ENCODE results near the gene RAPGEF4. TPM values are rescaled to one million over a fixed set of nuclear protein-coding genes. Genes with fewer than 3 reads are reported as not detected.
A peak's percentile ranks its signal among the peaks of the same experiment; 100 is the strongest.

RAPGEF4 gene
- 12.6 TPM for polyA plus RNA-seq (2012; ENCODE audit: insufficient read depth, insufficient read length, low read depth)

DNA sequence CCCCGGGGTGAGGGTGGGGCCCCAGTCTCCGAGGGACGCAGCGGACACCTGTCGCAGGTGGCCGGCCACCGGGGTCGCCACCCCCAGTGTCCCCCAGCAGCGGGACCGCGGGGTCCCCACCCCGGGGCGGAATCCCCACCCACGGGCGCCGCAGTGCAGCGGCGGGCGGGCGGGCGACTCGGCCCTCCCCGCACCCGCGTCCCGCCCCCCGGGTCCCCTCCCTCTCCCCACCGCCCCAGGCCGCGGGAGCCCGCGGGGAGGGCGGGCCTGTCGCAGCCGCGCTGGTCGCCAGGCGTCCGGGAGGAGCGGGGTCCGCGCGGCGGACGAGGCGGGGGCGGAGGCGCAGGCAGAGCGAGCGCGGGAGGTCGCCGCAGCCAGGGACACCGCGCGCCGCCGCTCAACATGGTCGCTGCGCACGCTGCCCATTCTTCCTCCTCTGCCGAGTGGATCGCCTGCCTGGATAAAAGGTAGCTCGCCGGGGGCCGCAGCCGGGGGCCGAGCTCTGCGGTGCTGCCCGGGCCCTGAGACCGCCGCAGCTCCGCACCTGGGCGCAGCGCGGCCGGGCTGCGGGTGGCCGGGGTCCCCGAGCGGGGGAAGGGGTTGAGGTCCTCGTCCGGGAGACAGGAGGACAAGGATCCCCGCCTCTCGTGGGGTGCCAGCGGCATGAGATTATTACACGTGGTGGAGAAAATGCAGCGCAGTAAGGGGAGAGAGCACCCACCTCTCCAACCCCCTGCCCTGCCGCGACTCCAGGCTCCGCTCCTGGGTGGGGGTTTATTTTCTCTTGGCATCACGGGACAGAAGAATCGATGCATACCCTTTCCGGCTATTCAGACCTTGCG is at the start of gene RAPGEF4:
TSS of gene RAPGEF4 (plus strand) at position 264 of the 842 bp plus-strand sequence. CDS start at position 403, 139 bp downstream.
- no peaks in the 10 kb centered on the region for H3K36me3 ChIP-seq
- DNase-seq, result peak; percentile 10
- no peak within 1 kb of the TSS for H3K4me3 ChIP-seq (ENCODE audit: low read depth, low read length)
- no peaks in the 10 kb centered on the region for H3K9me3 ChIP-seq
- H3K4me1 ChIP-seq, result no peaks in the 10 kb centered on the region
- TF ChIP-seq, protein P1, sequence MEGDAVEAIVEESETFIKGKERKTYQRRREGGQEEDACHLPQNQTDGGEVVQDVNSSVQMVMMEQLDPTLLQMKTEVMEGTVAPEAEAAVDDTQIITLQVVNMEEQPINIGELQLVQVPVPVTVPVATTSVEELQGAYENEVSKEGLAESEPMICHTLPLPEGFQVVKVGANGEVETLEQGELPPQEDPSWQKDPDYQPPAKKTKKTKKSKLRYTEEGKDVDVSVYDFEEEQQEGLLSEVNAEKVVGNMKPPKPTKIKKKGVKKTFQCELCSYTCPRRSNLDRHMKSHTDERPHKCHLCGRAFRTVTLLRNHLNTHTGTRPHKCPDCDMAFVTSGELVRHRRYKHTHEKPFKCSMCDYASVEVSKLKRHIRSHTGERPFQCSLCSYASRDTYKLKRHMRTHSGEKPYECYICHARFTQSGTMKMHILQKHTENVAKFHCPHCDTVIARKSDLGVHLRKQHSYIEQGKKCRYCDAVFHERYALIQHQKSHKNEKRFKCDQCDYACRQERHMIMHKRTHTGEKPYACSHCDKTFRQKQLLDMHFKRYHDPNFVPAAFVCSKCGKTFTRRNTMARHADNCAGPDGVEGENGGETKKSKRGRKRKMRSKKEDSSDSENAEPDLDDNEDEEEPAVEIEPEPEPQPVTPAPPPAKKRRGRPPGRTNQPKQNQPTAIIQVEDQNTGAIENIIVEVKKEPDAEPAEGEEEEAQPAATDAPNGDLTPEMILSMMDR (IDR thresholded peaks at IDR 0.05; ENCODE audit: low read depth, low read length), result no peak
- peaks cover 31% of the 10 kb centered on the region for H3K27me3 ChIP-seq

DNA sequence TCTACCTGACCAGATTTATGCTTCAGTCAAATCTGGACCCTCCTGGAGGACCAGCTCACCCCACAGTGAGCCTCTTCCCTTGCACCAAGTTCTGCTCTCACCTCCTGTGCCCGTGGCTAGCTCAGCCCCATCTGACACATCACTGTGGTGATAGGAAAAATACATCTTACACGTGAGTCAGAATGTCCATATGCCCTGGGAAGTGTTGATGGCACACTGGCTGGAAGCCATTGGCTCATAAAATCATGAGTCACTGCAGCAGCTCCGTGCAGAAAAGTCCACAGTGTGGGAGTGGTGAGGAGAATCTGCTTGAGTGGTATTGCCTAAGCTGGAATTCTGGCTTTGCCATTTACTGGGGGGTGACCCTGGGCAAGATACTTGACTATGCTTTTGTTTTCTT is 42.6 kb upstream of the RAPGEF4 start:
- DNase-seq, result peak; percentile 16

DNA sequence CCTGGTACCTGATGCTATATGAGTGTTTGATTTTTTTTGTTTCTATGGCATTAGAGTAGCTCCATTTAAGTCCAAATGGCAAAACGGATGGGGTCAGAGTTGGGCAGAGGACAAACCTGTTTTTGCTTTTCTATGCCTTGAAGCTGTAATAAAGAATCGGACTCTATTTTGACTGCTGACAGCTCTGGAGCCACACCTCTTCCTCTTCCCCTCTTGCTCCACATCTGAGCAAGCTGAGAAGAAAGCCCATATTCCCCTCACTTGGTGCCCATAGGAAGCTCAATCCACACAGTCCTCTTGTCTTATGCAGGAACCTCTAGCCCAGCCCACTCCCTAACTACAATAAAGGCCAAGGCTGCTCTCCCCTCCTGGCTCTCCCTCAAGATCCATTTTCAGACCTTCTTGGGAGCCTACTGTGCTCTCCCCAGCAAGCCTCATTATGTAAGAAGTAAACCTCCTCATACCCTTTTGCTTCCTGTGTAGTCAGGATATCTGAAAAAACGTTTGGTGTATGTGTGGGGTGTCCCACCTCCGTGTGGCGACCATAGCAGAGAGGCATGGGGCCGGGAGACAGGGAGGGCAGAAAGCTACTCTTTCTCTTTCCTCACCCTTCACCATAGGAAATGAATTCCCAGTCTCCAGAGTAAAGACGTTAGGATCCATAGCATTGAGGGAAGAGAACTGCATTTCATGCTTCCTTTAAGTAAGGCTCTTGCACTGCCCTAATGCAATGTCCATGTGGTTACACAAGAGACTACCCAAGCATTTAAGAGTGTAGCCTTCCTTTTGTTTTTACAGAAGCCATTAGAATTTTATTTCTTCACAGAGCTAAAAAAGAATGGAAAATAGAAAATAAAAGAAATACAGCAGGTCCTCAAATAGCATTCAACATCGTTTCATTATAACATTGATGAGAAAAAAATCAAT is 41.9 kb upstream of the RAPGEF4 start:
- no peaks in the 10 kb centered on the region for H3K9me3 ChIP-seq
- no peaks in the 10 kb centered on the region for H3K36me3 ChIP-seq
- no peak for DNase-seq
- no peak overlapping the region for H3K4me3 ChIP-seq (ENCODE audit: low read depth, low read length)
- H3K27me3 ChIP-seq, result no peaks in the 10 kb centered on the region
- TF ChIP-seq, protein P1 (IDR thresholded peaks at IDR 0.05; ENCODE audit: low read depth, low read length), result no peak
- H3K4me1 ChIP-seq, result no peaks in the 10 kb centered on the region

More for the DNA sequence above, 42.6 kb upstream of the RAPGEF4 start:
- Histone ChIP-seq H3K36me3 (no peaks in the 10 kb centered on the region), H3K27me3 (no peaks in the 10 kb centered on the region), H3K4me1 (no peaks in the 10 kb centered on the region), H3K4me3 (ENCODE audit: low read depth, low read length) (no peak overlapping the region), H3K9me3 (no peaks in the 10 kb centered on the region)
- TF ChIP-seq, protein P1 (IDR thresholded peaks at IDR 0.05; ENCODE audit: low read depth, low read length), result no peak

DNA sequence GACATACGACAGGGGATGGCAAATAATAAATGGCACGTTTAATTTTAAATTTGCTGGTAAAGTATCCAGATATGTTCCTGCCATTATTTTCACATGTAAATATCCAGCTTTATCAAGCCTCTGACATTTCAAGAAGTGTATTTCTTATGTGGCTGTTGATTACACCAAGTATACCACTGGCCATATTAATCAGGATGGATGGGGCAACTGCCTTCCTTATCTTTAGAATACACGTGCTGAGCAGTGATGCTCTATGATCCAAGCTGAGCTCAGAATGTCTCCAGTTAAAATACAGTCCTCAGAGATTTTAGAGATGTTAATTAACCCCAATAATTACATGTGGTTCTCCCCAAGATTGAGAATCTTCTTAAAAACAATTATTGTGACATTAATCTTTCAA is 38.3 kb upstream of the RAPGEF4 start:
- no peak for DNase-seq
- Histone ChIP-seq H3K4me3 (ENCODE audit: low read depth, low read length) (no peak overlapping the region), H3K27me3 (no peaks in the 10 kb centered on the region), H3K9me3 (no peaks in the 10 kb centered on the region), H3K36me3 (no peaks in the 10 kb centered on the region), H3K4me1 (no peaks in the 10 kb centered on the region)
- TF ChIP-seq, protein P1 (IDR thresholded peaks at IDR 0.05; ENCODE audit: low read depth, low read length), result no peak

DNA sequence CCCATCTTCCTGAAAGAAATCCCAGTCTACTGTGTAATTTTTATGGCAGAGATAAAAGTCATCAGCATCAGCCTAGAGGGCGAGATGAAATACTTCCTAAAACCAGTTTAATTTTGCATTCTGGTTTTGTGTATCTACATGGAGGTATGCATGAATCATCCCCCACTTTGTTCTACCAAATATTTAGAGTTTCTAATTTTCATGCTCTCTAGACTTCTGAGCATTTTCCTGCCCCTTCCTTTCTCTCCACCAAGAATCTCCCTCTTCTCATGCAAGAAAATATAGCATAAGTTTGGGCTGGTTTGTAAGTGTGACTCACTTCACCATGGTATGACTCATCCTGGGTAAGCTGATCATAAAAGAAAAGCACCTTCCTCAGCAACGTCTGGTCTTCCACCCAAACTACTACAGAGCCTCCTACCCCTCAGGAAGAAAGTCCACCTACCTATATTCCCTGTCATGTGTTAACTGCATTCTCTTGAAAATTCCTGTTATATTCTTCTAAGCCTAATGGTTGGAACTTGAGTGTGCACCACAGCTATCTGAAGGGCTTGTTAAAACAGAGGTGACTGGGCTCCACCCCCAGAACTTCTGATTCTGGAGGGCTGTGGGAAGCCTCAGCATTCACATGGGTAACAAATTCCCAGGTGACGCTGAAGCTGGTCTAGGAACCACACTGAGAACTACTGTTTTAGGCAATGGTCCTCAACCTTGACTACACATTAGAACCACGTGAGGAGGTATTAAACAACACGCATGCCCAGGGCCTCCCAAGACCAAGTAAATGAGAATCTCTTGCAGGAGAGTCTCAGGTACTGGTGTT is 37.4 kb upstream of the RAPGEF4 start:
- H3K9me3 ChIP-seq, result no peaks in the 10 kb centered on the region
- H3K27me3 ChIP-seq, result no peaks in the 10 kb centered on the region
- TF ChIP-seq, protein P1 (IDR thresholded peaks at IDR 0.05; ENCODE audit: low read depth, low read length), result no peak
- no peak for DNase-seq
- H3K4me1 ChIP-seq, result no peaks in the 10 kb centered on the region
- no peaks in the 10 kb centered on the region for H3K36me3 ChIP-seq
- H3K4me3 ChIP-seq (ENCODE audit: low read depth, low read length), result no peak overlapping the region

Measured in BE2C (cell line).